Measurements from ENCODE around the gene TAOK1.
A peak's percentile ranks its signal among the peaks of the same experiment; 100 is the strongest.

The TAOK1 gene

GRCh38 chr17:29568331-29569244, 178.4 kb downstream of the TAOK1 start, which contains the start of gene TP53I13 (continued):
- TF ChIP-seq EGR2 (tag by site-specific recombination; IDR thresholded peaks at IDR 0.05; ENCODE audit: low read depth) = no peak
- TF ChIP-seq ZNF324 (tag by site-specific recombination; IDR thresholded peaks at IDR 0.05) = 0 out of 2 replicates have a peak, but pooled peaks have one; percentile 39
- 0 out of 2 replicates have a peak, but pooled peaks have one; percentile 27 for TF ChIP-seq ZNF76 (tag by site-specific recombination; IDR thresholded peaks at IDR 0.05; ENCODE audit: borderline replicate concordance, low read depth)
- TF ChIP-seq ZNF366 (tag by site-specific recombination; conservative IDR thresholded peaks at IDR 0.05) = peak; percentile 75
- TF ChIP-seq SP7 (tag by site-specific recombination; IDR thresholded peaks at IDR 0.05) = peak; percentile 41
- peak; percentile 42; the same call in 1 of the 2 replicates for TF ChIP-seq KLF17 (tag by site-specific recombination; IDR thresholded peaks at IDR 0.05)
- 0 out of 2 replicates have a peak, but pooled peaks have one; percentile 20 for TF ChIP-seq ZFP37 (tag by site-specific recombination; IDR thresholded peaks at IDR 0.05)
- peak; percentile 13; the same call in 1 of the 2 replicates for TF ChIP-seq REST (tag by site-specific recombination; IDR thresholded peaks at IDR 0.05)
- TF ChIP-seq ZBTB48 (tag by site-specific recombination; IDR thresholded peaks at IDR 0.05) = peak; percentile 58
- TF ChIP-seq ZBTB17 (tag by site-specific recombination; IDR thresholded peaks at IDR 0.05) = peak; percentile 39; the same call in 1 of the 2 replicates
- TF ChIP-seq ZBTB20 (tag by site-specific recombination; IDR thresholded peaks at IDR 0.05) = peak; percentile 97
- TF ChIP-seq ZNF768 (tag by site-specific recombination; IDR thresholded peaks at IDR 0.05) = no peak
- TF ChIP-seq ZBTB26 (tag by site-specific recombination; optimal IDR thresholded peaks at IDR 0.05) = peak; percentile 72
- TF ChIP-seq ZNF24 (tag by site-specific recombination; IDR thresholded peaks at IDR 0.05) = 0 out of 2 replicates have a peak, but pooled peaks have one; percentile 15
- TF ChIP-seq ZNF501 (tag by site-specific recombination; IDR thresholded peaks at IDR 0.05) = peak; percentile 76; the same call in 1 of the 2 replicates
- TF ChIP-seq PATZ1 (tag by site-specific recombination; IDR thresholded peaks at IDR 0.05) = peak; percentile 44
- TF ChIP-seq KLF16 (tag by site-specific recombination; IDR thresholded peaks at IDR 0.05) = peak; percentile 66
- peak; percentile 72; the same call in 1 of the 2 replicates for TF ChIP-seq ZNF335 (tag by site-specific recombination; conservative IDR thresholded peaks at IDR 0.05)
- peak; percentile 54 for TF ChIP-seq KLF8 (tag by site-specific recombination; IDR thresholded peaks at IDR 0.05)
- peak; percentile 28; the same call in 1 of the 2 replicates for TF ChIP-seq ZBTB10 (tag by site-specific recombination; IDR thresholded peaks at IDR 0.05)
- TF ChIP-seq ZBTB11 (tag by site-specific recombination; conservative IDR thresholded peaks at IDR 0.05; ENCODE audit: low read depth) = no peak; the same call in 1 of the 2 replicates
- TF ChIP-seq KLF1 (tag by site-specific recombination; IDR thresholded peaks at IDR 0.05) = no peak; the same call in 1 of the 2 replicates

Data from HEK293 (cell line).